Ishikawa (cell line): ENCODE results near the gene DBX1.

Source experiments
- CEBPB ChIP-seq: IDR thresholded peaks from 2 replicates; pipeline ENCODE4 v1.6.1; 2012
- CREB1 ChIP-seq: IDR thresholded peaks from 2 replicates; pipeline ENCODE4 v1.6.1; 2012; ENCODE audit warnings: low read depth
- EGR1 ChIP-seq: IDR thresholded peaks from 2 replicates; pipeline ENCODE4 v1.6.1; 2012
- EP300 ChIP-seq: IDR thresholded peaks from 2 replicates; pipeline ENCODE4 v1.6.1; 2012; ENCODE audit warnings: borderline replicate concordance
- FOXM1 ChIP-seq: IDR thresholded peaks from 2 replicates; pipeline ENCODE4 v1.6.1; 2012; ENCODE audit warnings: low read depth, borderline replicate concordance
- MAX ChIP-seq: IDR thresholded peaks from 2 replicates; pipeline ENCODE4 v1.6.1; 2012
- NFIC ChIP-seq: IDR thresholded peaks from 2 replicates; pipeline ENCODE4 v1.6.1; 2012
- RAD21 ChIP-seq: IDR thresholded peaks from 2 replicates; pipeline ENCODE4 v1.6.1; 2012; ENCODE audit warnings: low read depth
- TAF1 ChIP-seq: IDR thresholded peaks from 2 replicates; pipeline ENCODE4 v1.6.1; 2012; ENCODE audit warnings: low read depth, mild to moderate bottlenecking
- TCF12 ChIP-seq: IDR thresholded peaks from 2 replicates; pipeline ENCODE4 v1.6.1; 2012; ENCODE audit warnings: low read depth
- TEAD4 ChIP-seq: IDR thresholded peaks from 2 replicates; pipeline ENCODE4 v1.6.1; 2012
- USF1 ChIP-seq: IDR thresholded peaks from 2 replicates; pipeline ENCODE4 v1.6.1; 2012
- YY1 ChIP-seq: IDR thresholded peaks from 2 replicates; pipeline ENCODE4 v1.6.1; 2012; ENCODE audit warnings: low read depth
- ZBTB7A ChIP-seq: IDR thresholded peaks from 2 replicates; pipeline ENCODE4 v1.6.1; 2012; ENCODE audit warnings: low read depth
- TF ChIP-seq, protein P1 (sequence below): IDR thresholded peaks from 2 replicates; pipeline ENCODE4 v1.6.1; 2012; ENCODE audit warnings: low read depth, mild to moderate bottlenecking

The DBX1 gene

GRCh38 chr11:20118209-20118608 lies 42.1 kb downstream of the DBX1 start:
- TF ChIP-seq USF1 (no peak), TEAD4 (no peak), RAD21 (no peak), ZBTB7A (no peak), FOXM1 (no peak), CEBPB (no peak)
- TF ChIP-seq, protein P1, sequence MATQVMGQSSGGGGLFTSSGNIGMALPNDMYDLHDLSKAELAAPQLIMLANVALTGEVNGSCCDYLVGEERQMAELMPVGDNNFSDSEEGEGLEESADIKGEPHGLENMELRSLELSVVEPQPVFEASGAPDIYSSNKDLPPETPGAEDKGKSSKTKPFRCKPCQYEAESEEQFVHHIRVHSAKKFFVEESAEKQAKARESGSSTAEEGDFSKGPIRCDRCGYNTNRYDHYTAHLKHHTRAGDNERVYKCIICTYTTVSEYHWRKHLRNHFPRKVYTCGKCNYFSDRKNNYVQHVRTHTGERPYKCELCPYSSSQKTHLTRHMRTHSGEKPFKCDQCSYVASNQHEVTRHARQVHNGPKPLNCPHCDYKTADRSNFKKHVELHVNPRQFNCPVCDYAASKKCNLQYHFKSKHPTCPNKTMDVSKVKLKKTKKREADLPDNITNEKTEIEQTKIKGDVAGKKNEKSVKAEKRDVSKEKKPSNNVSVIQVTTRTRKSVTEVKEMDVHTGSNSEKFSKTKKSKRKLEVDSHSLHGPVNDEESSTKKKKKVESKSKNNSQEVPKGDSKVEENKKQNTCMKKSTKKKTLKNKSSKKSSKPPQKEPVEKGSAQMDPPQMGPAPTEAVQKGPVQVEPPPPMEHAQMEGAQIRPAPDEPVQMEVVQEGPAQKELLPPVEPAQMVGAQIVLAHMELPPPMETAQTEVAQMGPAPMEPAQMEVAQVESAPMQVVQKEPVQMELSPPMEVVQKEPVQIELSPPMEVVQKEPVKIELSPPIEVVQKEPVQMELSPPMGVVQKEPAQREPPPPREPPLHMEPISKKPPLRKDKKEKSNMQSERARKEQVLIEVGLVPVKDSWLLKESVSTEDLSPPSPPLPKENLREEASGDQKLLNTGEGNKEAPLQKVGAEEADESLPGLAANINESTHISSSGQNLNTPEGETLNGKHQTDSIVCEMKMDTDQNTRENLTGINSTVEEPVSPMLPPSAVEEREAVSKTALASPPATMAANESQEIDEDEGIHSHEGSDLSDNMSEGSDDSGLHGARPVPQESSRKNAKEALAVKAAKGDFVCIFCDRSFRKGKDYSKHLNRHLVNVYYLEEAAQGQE: no peak

GRCh38 chr11:20117291-20117690 lies 43.0 kb downstream of the DBX1 start:
- TF ChIP-seq TEAD4 (no peak), EGR1 (no peak), TCF12 (no peak), TAF1 (no peak), CEBPB (no peak), USF1 (no peak), YY1 (no peak), CREB1 (no peak), NFIC (no peak), FOXM1 (no peak), EP300 (no peak), MAX (no peak)
- TF ChIP-seq, protein P1: no peak

DNA sequence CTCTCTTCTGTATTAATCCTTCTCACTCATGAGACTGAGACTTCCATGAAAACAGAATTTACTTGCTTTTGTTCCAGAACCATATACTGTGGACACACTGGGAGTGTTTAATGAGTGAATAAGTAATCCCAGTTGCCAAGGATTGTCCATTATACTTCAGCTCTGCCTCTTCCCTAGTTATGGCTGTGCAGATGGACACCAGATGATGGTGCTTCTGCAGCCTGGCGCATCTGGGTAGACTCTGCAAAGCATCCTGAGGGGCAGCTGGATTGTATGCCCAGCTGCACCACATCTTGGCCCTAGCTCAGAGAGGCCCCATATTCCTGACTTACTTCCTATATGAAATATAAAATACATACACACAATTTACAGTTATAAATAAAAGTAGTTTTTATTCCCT lies 43.5 kb downstream of the DBX1 start:
- TF ChIP-seq TEAD4 (no peak), NFIC (no peak), CEBPB (no peak), CREB1 (no peak), FOXM1 (no peak), USF1 (no peak), RAD21 (no peak), TCF12 (no peak), EGR1 (no peak)
- TF ChIP-seq, protein P1: no peak

GRCh38 chr11:20114588-20114987 lies 45.7 kb downstream of the DBX1 start:
- TF ChIP-seq, protein P1: no peak
- no peak for TF ChIP-seq TAF1
- no peak for TF ChIP-seq CREB1
- TF ChIP-seq TEAD4: no peak
- no peak for TF ChIP-seq YY1
- no peak for TF ChIP-seq FOXM1
- TF ChIP-seq ZBTB7A: no peak
- TF ChIP-seq EGR1: no peak
- TF ChIP-seq MAX: no peak
- no peak for TF ChIP-seq CEBPB
- TF ChIP-seq USF1: no peak
- no peak for TF ChIP-seq EP300
- no peak for TF ChIP-seq NFIC
- TF ChIP-seq TCF12: no peak
- TF ChIP-seq RAD21: no peak
